Gastroesophageal sphincter (tissue), 3 donors: Measurements from ENCODE around the gene SPECC1L.

ENCODE experiments used
- EP300 ChIP-seq: sonication (generic); formaldehyde crosslinking; IDR thresholded peaks from one replicate; pipeline ENCODE4 v1.6.1; 2017; ENCODE audit warnings: antibody characterized with exemption, mild to moderate bottlenecking
- POLR2A ChIP-seq, 2 donors: fragments of 450-650 bp; IDR thresholded peaks; one replicate each; pipeline ENCODE4 v1.6.1; 2017; ENCODE audit warnings: antibody characterized with exemption in 2 of 2, mild to moderate bottlenecking in 2 of 2, moderate library complexity in 1 of 2
- POLR2AphosphoS5 ChIP-seq: sonication (generic); formaldehyde crosslinking; IDR thresholded peaks from one replicate; pipeline ENCODE4 v1.6.1; 2017; ENCODE audit warnings: antibody characterized with exemption
- TF ChIP-seq, protein P1 (sequence below), 4 experiments: fragments of 200-600 bp in 2 of 4; fragments of 450-650 bp in 2 of 4; sonication (generic) in 1 of 4; IDR thresholded peaks; one replicate each; pipeline ENCODE4 v1.5.1; 2017 to 2019; ENCODE audit warnings: antibody characterized with exemption in 4 of 4, mild to moderate bottlenecking in 2 of 4, moderate library complexity in 2 of 4

DNA sequence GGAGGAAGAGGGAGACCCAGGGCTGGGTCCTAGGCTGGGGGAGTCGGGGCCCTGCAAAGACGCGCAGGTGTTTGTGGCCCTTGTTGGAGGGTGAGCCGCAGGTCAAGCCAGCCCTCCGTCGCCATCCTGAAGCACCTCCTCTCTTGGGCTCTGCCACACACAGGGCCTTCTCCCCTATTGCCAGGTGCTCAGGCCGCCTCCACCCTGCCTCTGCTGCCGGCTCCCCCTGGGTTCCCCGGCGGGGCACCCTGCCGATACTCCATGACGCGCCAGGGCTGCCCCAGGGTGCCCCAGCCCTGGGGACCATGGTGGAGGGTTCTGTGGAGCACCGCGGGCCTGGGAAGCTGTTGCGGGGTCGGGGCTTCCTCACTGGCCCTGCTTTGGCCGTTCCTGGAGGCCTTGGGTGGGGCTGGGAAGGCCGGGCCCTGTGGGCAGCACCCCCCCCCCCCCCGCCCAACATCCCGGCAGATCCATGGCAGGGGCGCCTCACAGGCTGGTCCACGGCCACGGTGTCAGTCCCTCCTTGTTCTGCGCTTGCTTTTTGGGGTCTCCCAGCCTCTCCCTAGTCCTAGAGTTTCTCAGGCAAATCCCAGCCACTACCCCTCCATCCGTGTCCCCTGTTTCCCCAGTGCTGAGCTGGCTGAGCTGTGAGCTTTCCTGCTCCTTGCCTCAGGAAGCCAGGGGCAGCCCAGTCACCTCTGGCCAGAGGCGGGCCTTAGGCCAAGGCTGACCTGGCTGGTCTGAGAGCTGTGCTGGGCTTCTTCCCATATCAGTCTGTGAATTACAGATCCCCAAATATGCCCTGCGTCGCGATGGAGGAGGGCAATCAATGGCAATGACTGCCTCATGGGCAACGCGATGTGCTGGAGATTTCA is 154.5 kb downstream of the SPECC1L start:
- TF ChIP-seq, protein P1, sequence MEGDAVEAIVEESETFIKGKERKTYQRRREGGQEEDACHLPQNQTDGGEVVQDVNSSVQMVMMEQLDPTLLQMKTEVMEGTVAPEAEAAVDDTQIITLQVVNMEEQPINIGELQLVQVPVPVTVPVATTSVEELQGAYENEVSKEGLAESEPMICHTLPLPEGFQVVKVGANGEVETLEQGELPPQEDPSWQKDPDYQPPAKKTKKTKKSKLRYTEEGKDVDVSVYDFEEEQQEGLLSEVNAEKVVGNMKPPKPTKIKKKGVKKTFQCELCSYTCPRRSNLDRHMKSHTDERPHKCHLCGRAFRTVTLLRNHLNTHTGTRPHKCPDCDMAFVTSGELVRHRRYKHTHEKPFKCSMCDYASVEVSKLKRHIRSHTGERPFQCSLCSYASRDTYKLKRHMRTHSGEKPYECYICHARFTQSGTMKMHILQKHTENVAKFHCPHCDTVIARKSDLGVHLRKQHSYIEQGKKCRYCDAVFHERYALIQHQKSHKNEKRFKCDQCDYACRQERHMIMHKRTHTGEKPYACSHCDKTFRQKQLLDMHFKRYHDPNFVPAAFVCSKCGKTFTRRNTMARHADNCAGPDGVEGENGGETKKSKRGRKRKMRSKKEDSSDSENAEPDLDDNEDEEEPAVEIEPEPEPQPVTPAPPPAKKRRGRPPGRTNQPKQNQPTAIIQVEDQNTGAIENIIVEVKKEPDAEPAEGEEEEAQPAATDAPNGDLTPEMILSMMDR (IDR thresholded peaks at IDR 0.05) = no peak
- TF ChIP-seq EP300 = no peak
- no peak for TF ChIP-seq POLR2A (IDR thresholded peaks at IDR 0.05)
- no peak for TF ChIP-seq POLR2AphosphoS5
